ENCODE measurements around the gene SNX32. TPM values are rescaled to one million over a fixed set of nuclear protein-coding genes. Genes with fewer than 3 reads are reported as not detected.

SNX32 gene
- total RNA-seq, 1 donor from 2014 or later = 7.3 TPM

- no peak for DNase-seq
Observed at GRCh38 chr11:65869643-65870306, 36.0 kb downstream of the SNX32 start.

GRCh38 chr11:65870307-65870658, 36.5 kb downstream of the SNX32 start:
- no peak for DNase-seq

DNA sequence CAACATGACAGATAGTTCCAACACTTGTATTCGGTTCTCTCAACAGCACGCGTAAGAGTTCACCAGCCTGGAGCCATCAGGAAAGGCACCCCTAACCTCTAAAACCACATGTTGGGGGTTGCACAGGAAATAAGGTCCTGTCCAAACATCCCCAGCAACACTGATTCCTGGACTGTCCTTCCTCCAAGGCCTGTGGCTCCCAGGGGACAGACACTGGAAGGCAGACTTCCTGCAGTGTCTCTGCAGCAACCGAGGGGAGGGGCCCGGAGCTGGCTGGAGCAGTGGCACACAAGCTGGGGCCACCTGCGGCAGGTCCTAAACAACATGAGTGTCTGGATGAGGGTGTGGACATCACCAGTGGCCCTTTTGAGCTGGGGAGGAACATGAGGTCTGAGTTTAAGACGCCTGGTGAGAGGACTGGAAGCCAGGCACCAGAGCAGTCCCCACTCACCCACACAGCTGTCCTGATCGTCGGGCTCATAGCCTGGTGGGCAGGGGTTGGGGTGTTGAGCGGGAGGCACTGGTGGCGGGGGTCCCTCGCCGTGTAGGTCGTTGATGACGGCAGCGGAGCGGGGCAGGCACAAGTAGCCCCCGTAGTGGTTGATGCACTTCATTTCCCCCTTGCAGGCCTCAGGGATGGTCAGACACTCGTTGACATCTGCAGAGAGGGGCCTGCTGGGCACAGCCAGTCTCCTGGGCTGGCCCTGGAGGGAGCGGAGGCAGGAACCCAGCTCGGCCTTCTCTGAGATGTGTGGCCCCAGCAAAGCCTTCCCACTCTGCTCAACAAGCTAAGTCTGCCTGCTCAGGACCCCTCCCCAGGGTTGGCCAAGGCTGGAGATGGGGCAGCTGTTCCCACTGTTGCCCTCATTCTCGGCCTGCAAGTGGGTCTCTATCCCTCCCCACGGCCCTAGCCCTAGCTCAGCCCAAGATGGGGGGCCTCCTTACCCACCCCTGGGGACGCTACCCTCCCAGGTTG, 37.2 kb downstream of the SNX32 start:
- DNase-seq = no peak

DNA sequence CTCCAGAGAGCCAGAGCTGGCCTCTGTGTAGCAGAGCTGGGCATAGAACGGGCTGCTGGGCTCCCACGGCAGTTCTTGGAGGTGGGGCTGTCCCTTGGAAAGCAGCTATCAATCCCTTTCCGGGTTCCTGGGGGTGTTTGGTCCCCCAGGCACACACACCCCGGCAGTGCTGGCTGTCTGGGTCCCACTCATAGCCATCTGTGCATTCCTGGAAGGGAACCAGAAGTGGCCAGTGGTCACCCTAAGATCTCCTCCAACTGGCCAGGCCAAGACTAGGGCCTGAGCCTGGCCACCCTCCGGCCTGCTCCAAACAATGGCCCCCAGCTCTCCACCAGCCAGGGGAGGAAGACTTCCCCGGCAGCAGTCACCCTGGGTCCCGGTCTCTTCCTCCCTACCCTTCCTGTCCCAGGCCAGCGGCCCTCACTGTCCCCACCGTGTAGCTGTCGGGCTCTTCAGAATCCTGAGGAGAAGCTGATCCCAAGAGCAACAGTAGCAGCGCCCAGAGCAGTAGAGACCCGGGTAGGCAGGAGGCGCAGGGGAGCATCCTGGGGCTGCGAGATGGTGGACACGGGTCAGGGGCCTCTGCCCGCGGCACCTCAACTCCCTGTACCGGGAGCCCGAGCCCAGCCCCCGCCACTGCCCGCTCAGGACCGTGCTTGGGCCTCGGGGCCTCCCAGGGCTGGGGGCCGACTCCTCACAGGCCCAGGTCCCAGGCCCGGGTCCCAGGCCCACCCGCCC, 38.2 kb downstream of the SNX32 start:
- DNase-seq = no peak

DNA sequence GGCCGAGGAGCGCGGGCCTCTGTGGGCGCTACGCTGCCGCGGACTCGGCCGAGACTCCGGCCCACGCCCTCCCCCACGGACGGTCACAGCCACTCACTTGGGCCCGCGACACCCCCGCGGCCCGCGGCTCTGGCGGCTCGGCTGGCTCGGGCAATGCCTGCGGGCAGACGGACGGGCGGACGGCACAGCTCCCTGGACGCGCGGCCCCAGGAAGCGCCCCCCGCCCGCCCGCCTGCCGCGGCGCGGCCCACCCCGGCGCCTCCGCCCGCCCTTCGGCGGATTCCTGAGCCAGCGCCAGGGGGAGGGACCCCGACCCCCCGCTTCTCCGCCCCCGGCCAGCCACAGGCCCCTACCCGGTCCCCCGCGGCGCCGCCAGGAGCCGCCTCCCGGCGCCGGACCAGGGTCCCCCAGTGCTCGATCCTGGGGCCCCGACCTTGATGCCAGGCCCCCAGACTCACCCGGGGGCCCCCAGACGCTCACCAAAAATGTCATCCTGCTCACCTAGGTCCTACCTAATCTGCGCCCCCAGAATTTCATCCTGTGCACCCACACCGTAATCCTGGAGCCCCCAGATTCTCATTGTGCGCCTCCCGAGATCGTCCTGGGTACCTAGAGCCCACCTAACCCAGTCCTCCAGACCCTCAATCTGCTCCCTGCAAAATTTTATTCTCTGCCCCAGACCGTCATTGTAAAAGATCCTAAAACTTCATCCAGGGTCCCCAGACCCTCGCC, 39.0 kb downstream of the SNX32 start, which contains the start of gene EFEMP2:
TSS of gene EFEMP2 (minus strand) at position 215 of the 732 bp plus-strand sequence. CDS start 446 bp downstream, outside the sequence.
- peak; percentile 18 for DNase-seq

DNA sequence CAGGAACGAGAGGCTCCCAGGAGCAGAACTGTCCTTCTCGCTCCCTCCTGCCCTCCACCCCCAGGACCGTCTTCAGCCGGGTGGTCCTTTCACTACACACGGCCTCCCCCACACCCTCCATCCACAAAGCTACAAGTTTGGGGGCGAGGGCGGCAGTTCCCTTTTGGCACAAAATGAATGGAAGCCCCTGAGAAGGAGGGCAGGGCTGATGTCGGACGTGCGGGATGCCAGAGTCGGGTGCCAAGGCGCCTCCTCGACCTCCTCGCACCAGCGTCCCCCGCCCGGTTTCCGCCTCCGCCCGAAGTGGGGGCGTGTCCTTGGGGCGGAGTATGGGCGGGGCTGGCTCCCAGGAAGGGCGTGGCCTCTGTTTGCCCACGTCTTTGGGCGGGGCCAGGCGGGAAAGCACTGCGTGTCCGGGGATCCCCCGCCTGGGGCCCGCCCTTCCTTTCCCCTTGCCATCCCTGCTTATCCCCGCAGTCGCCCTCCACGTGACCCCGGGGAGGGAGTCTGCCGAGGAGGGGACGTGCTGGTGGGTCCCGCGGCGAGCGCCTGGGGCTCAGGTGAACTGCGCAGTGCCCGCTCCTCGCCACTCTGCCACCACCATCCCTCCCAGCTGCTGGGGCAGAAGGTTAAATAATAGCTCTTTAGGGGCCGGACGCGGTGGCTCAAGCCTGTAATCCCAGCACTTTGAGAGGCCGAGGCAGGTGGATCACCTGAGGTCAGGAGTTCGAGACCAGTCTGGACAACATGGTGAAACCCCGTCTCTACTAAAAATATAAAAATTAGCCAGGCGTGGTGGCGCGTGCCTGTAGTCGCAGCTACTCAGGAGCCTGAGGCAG, 39.8 kb downstream of the SNX32 start:
- DNase-seq = peak; percentile 84

DNA sequence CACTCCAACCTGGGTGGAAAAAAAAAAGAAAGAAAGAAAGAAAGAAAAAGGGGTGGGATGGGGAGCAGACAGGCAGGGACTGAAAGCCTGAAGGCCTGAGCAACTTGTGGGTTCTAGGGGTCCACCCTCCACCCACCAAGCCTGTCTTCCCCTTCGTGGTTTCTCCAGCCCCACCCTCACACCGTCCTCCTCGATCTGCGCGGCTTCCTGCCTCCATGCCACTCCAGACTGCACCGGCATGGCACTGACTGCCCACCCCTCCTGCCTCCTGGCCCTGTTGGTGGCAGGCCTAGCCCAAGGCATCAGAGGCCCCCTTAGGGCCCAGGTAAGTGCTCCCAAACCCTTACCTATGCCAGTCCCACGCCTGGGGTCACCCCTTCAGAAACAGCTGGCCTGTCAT, 45.9 kb downstream of the SNX32 start, which contains the start of gene CTSW:
TSS of gene CTSW (plus strand) at position 221 of the 400 bp plus-strand sequence. CDS start at position 239, 18 bp downstream.
- DNase-seq = no peak

GRCh38 chr11:65880027-65880426, 46.3 kb downstream of the SNX32 start:
- DNase-seq = no peak

DNA sequence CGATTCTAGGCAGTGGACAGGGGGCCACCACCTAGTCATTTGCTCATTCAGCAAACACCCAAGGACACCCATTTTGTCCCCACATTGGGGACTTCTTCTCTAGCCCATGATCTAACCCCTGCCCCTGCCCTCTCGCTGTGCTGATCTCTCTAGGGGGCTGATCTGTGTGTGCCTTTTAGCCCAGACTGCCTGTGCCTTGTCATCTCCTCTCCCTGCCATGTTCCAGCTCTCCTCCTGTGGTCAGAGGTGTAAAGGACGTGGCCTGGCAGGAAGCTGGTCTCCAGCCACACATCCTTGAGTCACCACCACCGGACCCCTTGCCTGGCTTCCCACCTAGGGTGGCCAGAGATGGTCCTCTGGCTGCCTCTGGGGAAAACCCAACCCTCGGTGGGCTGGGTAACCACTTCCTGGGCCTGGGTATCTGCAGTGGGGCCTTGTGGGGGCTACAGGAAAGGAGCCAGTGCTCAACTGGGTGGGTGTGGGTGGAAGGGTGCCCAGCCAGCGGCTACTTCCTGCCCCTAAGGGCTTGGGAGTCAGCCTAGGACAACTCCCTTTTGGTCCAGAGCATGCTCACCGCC, 47.2 kb downstream of the SNX32 start:
- DNase-seq = no peak

GRCh38 chr11:65882120-65883057, 48.6 kb downstream of the SNX32 start:
- no peak for DNase-seq

DNA sequence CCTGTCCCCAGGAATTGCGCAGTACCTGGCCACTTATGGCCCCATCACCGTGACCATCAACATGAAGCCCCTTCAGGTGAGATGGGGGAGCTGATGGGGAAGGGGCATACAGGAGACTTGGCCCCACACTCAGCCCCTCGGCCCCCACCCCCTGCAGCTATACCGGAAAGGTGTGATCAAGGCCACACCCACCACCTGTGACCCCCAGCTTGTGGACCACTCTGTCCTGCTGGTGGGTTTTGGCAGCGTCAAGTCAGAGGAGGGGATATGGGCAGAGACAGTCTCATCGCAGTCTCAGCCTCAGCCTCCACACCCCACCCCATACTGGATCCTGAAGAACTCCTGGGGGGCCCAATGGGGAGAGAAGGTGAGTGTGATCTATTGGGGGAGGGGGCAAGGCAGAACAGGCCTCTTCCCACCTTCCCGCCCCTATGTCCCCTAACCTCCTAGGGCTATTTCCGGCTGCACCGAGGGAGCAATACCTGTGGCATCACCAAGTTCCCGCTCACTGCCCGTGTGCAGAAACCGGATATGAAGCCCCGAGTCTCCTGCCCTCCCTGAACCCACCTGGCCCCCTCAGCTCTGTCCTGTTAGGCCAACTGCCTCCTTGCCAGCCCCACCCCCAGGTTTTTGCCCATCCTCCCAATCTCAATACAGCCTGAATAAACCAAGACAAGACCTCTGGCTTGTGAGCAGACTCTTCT, 49.4 kb downstream of the SNX32 start:
- DNase-seq = no peak

DNA sequence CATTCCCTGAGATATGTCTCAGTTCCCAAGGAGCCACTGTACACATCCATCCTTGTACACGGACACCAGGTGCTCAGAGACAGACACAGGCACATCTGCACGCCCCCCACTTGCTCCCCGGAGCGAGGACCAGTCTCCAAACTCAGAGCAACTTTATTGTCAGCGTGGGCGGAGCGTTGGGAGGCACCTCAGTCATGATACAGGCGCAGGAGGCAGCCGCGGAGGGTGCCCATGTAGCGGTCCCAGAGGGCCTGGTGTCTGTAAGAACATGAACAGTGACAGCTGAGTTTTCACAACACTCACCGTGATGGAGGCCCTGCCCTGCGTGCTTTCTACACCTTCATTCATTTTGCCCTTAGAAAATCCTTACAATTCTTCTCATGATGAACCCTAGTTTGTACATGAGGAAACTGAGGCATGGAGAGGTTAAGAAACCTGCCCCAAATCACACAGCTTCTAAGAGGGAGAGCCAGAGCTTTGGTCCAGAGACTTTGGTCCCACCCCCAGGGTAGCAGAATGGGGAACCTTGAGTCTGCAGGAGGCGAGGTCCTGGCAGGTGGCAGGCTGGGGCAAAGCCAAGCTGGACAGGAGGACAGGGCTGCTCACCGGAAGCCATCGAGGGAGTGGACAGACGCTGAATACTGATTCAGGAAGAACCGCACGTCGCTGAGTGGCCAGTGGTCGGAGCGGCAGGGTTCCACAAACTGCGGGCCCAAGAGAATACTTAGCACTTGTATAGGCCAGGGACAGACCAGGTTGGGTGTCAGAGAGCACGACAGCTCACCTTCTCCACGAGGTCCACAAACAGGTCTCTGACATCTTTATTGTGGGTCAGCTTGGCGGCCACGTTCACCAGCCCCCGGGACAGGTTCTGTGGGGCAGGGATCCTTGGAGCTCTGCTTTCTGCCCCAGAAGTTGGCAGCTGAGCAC, 50.3 kb downstream of the SNX32 start:
- DNase-seq = no peak

- peak; percentile 55 for DNase-seq
Observed at GRCh38 chr11:65884716-65885092, 50.9 kb downstream of the SNX32 start.

GRCh38 chr11:65885231-65885630, 51.5 kb downstream of the SNX32 start:
- no peak for DNase-seq

GRCh38 chr11:65885808-65886536, 52.2 kb downstream of the SNX32 start:
- no peak for DNase-seq

- no peak for DNase-seq
Observed at GRCh38 chr11:65886826-65887722, 53.3 kb downstream of the SNX32 start.

Data from occipital lobe (tissue), 2 donors.